ENCODE results near the gene CHCHD4. TPM values are rescaled to one million over a fixed set of nuclear protein-coding genes. Genes with fewer than 3 reads are reported as not detected.

Gene CHCHD4
- total RNA-seq, 1 donor from 2014 or later: 9.4 TPM

DNA sequence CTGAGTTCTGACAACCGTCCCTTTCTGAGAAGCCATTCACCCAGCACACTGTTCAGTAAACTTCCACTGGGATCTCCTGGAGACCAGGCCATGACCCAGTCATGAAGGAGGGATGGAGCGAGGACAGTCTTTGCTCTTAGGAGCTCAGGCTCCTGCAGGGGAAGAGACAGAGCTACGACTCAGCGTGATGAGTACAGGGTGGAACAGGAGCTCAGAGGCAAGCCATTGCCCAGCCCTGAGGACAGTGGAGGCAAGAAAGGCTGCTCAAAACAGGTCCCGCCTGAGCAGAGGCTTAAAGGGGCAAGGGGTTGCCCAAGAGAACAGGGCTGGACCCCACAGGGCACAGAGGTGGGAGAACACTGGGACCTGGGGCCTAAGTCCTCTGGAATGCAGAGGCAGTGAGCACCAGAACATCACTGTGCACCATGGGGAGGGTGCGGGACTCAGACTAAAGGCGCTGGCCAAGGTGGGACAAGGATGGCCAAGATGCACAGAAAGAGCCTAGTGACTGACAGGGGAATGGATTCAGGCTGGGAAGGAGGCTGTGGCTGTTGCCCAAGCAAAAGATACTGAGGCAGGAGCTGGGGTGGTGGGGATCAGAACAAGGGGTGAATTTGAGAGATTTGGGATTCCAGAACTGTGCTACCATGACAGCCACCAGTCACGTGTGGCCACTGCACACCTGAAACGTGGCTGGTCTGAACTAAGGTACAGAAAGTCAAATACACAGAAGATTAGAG lies 26.0 kb upstream of the CHCHD4 start:
- no peaks in the 10 kb centered on the region for H3K36me3 Mint-ChIP-seq (ENCODE audit: unreplicated experiment)

DNA sequence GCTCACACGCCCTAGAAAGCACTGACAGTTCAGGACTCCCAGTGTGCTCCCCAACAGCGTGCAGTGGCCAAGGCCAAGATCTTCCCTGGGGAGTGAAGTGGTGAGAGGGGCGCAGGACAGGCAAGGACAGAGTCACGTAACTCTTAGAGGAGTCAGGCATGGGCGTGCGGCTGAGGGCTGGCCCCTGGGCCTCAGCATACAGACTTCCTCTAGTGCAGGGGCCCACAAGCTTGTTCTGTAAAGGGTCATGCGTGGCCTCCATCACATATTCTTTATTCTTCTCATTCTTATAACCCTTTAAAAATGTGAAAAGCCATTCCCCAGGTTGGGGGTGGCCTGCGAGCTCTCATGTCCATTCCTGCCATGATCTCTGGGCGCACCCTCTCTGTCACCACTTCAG lies 25.4 kb upstream of the CHCHD4 start:
- TF ChIP-seq, protein P1, sequence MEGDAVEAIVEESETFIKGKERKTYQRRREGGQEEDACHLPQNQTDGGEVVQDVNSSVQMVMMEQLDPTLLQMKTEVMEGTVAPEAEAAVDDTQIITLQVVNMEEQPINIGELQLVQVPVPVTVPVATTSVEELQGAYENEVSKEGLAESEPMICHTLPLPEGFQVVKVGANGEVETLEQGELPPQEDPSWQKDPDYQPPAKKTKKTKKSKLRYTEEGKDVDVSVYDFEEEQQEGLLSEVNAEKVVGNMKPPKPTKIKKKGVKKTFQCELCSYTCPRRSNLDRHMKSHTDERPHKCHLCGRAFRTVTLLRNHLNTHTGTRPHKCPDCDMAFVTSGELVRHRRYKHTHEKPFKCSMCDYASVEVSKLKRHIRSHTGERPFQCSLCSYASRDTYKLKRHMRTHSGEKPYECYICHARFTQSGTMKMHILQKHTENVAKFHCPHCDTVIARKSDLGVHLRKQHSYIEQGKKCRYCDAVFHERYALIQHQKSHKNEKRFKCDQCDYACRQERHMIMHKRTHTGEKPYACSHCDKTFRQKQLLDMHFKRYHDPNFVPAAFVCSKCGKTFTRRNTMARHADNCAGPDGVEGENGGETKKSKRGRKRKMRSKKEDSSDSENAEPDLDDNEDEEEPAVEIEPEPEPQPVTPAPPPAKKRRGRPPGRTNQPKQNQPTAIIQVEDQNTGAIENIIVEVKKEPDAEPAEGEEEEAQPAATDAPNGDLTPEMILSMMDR (IDR thresholded peaks at IDR 0.05; ENCODE audit: partially characterized antibody, unreplicated experiment): no peak
- DNase-seq: no peak
- peaks cover 4% of the 10 kb centered on the region for H3K4me1 Mint-ChIP-seq (ENCODE audit: low read depth, unreplicated experiment)
- H3K27ac Mint-ChIP-seq (ENCODE audit: unreplicated experiment): no peak overlapping the region
- H3K4me3 Mint-ChIP-seq (ENCODE audit: unreplicated experiment): no peak overlapping the region
- H3K27me3 Mint-ChIP-seq (ENCODE audit: unreplicated experiment): peaks cover 4% of the 10 kb centered on the region
- H3K36me3 Mint-ChIP-seq (ENCODE audit: unreplicated experiment): no peaks in the 10 kb centered on the region
- H3K9me3 Mint-ChIP-seq (ENCODE audit: unreplicated experiment): peaks cover 2% of the 10 kb centered on the region

More for the DNA sequence above, 26.0 kb upstream of the CHCHD4 start:
- TF ChIP-seq, protein P1 (IDR thresholded peaks at IDR 0.05; ENCODE audit: partially characterized antibody, unreplicated experiment): no peak
- no peak for DNase-seq
- Mint-ChIP-seq H3K4me3 (ENCODE audit: unreplicated experiment) (no peak overlapping the region), H3K27me3 (ENCODE audit: unreplicated experiment) (peaks cover 4% of the 10 kb centered on the region), H3K4me1 (ENCODE audit: low read depth, unreplicated experiment) (peaks cover 4% of the 10 kb centered on the region), H3K9me3 (ENCODE audit: unreplicated experiment) (peaks cover 2% of the 10 kb centered on the region), H3K27ac (ENCODE audit: unreplicated experiment) (peak overlapping the region; percentile 40)

DNA sequence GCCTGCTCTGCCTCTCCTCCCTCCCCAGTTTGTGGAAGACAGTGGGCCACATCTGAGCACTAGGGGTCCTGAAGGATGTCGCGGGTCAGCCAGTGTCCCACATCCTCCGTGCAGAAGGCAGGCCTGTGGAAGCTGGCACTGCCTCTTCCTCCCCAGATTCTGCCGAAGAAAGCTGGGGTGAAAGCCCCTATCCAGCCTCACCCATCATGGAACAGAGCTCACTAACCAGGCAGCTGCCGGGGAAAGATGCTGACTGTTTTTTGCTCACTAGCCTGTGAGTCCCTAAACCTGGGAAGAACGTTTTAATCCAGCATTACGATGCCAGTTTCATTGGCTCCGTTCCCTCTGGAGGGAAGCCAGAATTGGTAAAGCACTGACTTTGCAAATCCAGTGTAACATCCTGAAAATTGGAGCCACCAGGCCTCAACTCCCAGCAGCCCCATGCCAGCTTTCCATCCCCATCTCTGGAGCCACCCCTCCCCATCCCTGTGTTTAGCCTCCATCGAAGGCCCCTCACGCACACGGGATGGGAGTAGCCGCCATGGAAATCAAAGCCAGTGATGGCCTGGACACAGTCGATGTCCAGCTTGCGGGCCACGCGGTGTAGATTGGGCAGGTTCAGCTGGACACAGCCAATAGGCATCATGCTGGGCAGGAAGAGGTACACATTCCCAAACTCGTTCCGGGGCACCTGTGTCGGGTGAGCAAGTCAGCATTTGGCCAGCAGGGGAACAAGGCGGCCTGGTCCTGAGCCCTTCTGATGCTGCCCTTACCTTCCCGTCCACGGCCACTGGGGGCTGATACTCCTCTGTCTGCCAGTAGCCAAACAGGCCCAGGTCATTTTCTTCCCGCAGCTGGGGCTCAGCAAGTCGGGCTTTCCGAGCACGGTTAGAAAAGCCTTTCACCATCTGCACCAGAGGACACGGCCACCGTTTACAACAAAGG lies 23.6 kb upstream of the CHCHD4 start:
- H3K36me3 Mint-ChIP-seq (ENCODE audit: unreplicated experiment): no peaks in the 10 kb centered on the region

DNA sequence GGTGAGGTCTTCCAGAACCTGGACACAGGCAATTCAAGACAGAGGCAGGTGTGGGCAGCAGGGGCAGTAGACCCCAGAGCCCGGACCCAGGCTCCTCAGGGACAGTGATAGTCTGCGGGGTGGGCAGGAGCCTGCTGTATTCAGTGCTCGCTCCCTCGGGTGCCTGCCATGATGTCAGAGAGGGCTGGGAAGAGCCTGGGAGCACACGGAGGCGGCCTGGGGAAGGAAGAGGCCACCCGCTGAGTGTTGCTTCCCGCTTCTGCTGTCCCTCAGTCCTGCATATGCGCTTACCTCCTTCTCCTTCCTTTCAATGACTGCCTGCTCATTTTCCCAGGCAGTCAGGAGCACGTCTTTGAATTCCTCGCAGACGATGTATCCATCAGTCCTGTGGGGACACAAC lies 22.9 kb upstream of the CHCHD4 start:
- Mint-ChIP-seq H3K4me3 (ENCODE audit: unreplicated experiment) (no peak overlapping the region), H3K27me3 (ENCODE audit: unreplicated experiment) (peaks cover 6% of the 10 kb centered on the region), H3K36me3 (ENCODE audit: unreplicated experiment) (no peaks in the 10 kb centered on the region), H3K9me3 (ENCODE audit: unreplicated experiment) (peaks cover 2% of the 10 kb centered on the region), H3K4me1 (ENCODE audit: low read depth, unreplicated experiment) (peaks cover 4% of the 10 kb centered on the region), H3K27ac (ENCODE audit: unreplicated experiment) (no peak overlapping the region)
- TF ChIP-seq, protein P1 (IDR thresholded peaks at IDR 0.05; ENCODE audit: partially characterized antibody, unreplicated experiment): no peak
- DNase-seq: no peak

More for the DNA sequence above, 23.6 kb upstream of the CHCHD4 start:
- DNase-seq: peak; percentile 71
- TF ChIP-seq, protein P1 (IDR thresholded peaks at IDR 0.05; ENCODE audit: partially characterized antibody, unreplicated experiment): peak; percentile 61
- Mint-ChIP-seq H3K4me3 (ENCODE audit: unreplicated experiment) (no peak overlapping the region), H3K27ac (ENCODE audit: unreplicated experiment) (no peak overlapping the region), H3K9me3 (ENCODE audit: unreplicated experiment) (peaks cover 2% of the 10 kb centered on the region), H3K27me3 (ENCODE audit: unreplicated experiment) (peaks cover 6% of the 10 kb centered on the region), H3K4me1 (ENCODE audit: low read depth, unreplicated experiment) (peaks cover 4% of the 10 kb centered on the region)

Data from glutamatergic neuron (in vitro differentiated cells).